C4-2B (cell line): ENCODE measurements around the gene TSFM.
A peak's percentile ranks its signal among the peaks of the same experiment; 100 is the strongest.

ENCODE experiments used
- H3K27ac ChIP-seq: fragments of 450-650 bp; 2 replicates; pipeline ENCODE4 v1.5.1; 2017
- ZFX ChIP-seq: fragments of 450-650 bp; IDR thresholded peaks from 2 replicates; pipeline ENCODE4 v1.6.1; 2017
- TF ChIP-seq, protein P1 (sequence below): fragments of 450-650 bp; conservative IDR thresholded peaks from 2 replicates; pipeline ENCODE4 v1.5.1; 2017; ENCODE audit warnings: mild to moderate bottlenecking

TSFM gene

DNA sequence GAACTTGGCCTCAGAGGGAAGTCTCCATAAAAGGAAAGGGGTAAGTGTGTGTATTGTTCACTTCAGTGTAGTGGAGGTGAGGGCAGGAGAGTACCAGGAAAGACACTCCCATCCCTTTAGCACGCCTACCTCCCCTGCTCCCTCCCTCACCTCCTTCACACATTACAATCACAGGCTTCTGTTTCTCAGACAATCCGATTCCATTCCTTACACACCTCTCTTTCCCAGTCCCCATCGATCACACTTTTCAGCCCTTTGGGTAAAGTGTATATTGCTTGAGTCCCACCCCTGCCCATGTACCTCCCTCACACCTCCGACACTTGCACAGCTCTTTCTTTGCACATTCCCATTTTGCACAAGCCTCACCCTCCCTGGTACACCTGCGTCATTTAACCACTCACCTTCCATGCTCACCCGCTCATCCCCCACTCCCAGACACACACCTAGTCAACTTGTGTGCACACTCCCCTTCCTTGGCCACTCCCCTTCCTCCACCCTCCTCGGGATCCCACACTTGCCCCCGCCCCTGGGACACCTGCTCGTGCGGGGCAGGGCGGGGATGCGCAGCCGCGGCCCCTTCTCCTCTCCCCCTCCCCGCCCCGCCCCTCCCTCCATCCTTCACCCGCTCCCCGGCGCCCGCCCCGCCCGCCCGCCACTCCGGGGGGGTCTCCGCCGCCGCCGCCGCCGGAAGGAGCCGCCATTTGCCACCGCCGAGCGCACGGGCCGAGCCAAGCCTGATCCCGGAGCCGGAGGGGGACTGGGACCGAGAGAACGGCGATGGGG is 28.0 kb upstream of the TSFM start, which contains the start of gene MARCHF9:
Gene MARCHF9, plus strand, starts transcription at position 693 of the 783 bp plus-strand sequence. CDS start 426 bp downstream, outside the sequence.
- peak within 1 kb of the TSS; percentile 34; the same call in 1 of the 2 replicates for H3K27ac ChIP-seq
- TF ChIP-seq ZFX, result no peak
- TF ChIP-seq, protein P1, sequence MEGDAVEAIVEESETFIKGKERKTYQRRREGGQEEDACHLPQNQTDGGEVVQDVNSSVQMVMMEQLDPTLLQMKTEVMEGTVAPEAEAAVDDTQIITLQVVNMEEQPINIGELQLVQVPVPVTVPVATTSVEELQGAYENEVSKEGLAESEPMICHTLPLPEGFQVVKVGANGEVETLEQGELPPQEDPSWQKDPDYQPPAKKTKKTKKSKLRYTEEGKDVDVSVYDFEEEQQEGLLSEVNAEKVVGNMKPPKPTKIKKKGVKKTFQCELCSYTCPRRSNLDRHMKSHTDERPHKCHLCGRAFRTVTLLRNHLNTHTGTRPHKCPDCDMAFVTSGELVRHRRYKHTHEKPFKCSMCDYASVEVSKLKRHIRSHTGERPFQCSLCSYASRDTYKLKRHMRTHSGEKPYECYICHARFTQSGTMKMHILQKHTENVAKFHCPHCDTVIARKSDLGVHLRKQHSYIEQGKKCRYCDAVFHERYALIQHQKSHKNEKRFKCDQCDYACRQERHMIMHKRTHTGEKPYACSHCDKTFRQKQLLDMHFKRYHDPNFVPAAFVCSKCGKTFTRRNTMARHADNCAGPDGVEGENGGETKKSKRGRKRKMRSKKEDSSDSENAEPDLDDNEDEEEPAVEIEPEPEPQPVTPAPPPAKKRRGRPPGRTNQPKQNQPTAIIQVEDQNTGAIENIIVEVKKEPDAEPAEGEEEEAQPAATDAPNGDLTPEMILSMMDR, result no peak

DNA sequence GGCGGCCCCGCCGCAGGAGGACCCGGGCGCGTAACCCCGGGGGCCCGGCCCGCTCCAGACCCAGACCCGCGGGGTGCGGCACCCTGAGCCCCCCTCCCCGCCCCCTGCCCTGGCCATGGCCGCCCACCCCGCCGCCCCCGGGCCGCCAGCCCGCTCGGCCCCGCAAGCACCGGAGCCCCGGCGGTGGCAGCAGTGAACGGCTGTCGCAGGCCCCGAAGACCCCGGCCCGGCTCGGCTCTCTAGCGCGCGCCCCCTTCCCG is 27.5 kb upstream of the TSFM start:
- peak overlapping the region; percentile 34; the same call in 1 of the 2 replicates for H3K27ac ChIP-seq
- no peak for TF ChIP-seq ZFX
- TF ChIP-seq, protein P1, result no peak

DNA sequence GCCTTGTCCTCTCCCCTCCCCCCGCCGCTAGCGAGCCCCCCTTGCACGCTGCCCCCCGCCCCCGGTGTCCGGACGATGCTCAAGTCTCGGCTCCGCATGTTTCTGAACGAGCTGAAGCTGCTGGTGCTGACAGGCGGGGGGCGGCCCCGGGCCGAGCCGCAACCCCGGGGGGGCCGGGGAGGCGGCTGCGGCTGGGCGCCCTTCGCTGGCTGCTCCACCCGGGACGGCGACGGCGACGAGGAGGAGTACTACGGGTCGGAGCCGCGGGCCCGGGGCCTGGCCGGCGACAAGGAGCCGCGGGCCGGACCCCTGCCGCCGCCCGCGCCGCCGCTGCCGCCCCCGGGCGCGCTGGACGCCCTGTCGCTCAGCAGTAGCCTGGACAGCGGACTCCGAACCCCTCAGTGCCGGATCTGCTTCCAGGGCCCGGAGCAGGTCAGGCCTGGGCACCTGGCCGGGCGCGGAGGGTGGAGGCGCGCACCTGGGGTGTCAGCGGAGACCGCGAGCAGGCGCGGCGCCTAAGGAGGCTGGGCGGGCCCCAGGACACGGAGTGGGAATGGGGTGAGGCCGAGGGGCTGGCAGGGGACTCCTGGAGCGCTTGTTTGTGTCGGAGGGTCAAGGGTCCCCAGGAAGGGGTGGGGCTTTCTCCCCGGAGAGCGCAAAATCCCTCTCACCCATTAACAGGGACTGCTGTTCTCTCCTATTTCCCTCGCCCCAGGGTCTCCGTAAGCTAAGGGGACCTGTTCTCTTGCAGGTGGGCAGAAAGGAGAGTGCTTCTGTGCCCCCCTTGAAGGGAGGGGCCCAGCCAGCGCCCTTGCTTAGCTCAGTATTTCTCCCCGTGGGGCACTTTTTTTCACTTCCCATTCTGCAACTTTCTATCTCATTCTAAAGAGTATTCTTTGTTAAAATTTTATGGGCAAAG is 26.9 kb upstream of the TSFM start:
- H3K27ac ChIP-seq, result peak overlapping the region; percentile 34; the same call in 1 of the 2 replicates
- peak; percentile 29; the same call in 1 of the 2 replicates for TF ChIP-seq ZFX
- TF ChIP-seq, protein P1, result no peak

DNA sequence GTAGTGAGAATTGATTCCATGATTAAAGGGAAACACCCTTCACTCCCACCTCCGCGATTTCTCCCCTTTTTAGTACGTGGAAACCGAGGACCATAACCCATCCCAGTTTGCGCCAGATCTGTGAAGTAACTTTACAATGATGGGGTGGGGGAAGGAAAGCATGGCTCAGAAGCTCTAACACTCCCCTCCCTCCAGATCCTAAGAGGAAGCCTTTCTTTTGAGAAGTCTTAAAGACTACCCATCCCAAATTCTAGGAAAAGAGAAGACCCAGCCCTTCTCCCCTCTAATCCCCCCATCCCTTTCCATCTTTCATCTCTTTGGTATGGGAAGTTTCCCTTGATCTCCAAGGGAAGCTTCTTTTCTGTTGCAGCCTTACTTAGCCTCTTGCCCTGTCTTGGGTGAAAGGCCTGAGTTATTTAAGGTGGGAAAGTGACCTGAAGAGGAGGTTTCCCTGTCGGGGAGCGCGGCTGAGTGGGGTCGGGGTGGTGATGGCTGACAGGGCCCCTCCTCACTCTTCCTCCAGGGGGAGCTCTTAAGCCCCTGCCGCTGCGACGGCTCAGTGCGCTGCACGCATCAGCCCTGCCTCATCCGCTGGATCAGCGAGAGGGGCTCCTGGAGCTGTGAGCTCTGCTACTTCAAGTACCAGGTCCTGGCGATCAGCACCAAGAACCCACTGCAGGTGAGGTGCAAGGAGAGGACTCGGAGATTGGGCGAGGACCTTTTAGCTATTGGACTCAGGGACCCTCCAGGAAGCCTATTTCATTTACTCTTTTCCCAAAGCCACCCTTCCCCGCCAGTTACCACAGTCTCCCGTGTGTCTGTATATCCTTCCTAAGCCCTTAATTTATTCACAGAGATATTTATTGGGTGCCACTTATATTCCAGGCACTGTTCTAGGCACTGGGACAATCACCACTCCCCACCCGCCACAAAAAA is 25.9 kb upstream of the TSFM start:
- TF ChIP-seq, protein P1, result peak; percentile 61
- TF ChIP-seq ZFX, result no peak
- H3K27ac ChIP-seq, result no peak overlapping the region

DNA sequence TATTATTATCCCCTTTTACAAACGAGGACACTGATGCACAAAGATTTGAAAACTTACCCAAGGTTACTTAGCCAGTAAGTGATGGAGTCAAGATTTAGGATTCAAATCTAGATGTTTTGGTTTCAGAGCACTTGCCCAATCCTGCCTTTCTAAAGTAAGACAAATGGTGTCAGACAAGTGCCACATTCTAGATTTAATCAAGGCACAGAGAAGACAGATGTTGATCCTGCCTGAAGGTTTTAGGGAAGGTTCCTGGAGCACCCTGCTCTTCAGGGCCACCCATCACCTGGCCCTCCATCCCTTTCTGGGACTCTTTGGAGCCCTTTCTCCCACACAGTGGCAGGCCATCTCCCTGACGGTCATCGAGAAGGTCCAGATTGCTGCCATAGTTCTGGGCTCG is 24.8 kb upstream of the TSFM start:
- no peak for TF ChIP-seq ZFX
- TF ChIP-seq, protein P1, result no peak

DNA sequence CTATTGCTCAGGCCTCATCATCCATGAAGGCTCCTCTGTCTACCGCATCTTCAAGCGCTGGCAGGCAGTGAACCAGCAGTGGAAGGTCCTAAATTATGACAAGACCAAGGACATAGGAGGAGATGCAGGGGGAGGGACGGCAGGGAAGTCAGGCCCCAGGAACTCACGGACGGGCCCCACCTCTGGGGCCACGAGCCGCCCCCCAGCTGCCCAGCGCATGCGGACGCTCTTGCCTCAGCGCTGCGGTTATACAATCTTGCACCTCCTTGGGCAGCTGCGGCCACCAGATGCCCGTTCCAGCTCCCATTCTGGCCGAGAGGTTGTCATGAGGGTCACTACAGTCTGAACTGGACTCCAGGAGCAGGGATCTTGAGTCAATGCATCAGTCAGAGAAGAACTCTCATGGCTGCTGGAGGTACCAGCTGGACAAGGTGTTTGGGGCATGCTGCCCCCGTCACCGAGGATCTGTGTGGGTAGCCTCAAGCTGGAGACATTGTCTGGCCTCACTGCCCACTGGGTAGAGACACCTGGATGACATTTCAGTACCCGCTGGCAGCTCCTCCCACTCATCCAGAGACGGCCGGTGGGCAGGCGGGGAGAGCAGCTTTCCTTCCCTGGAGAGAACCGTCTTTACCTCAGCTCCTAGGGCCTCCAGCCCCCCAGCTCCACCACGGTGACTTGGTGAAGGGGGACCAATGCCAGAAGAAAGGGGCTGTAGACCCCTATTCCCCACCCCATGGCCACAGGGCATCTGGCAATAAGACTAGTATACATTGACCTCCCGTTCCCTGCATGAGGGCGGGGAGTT is 23.8 kb upstream of the TSFM start:
- no peak overlapping the region for H3K27ac ChIP-seq

More for the DNA sequence above, 24.8 kb upstream of the TSFM start:
- H3K27ac ChIP-seq, result no peak overlapping the region

More for the DNA sequence above, 23.8 kb upstream of the TSFM start:
- TF ChIP-seq, protein P1, result no peak
- TF ChIP-seq ZFX, result no peak
